Activated CD8-positive, alpha-beta memory T cell treated with anti-CD3 and anti-CD28 coated beads, Interleukin-2, amount 50 U/mL, for 48 hours (primary cell): Measurements from ENCODE around the gene MTX3.

Source experiments
- DNase-seq: peaks from one replicate; pipeline ENCODE4 v3.0.0-alpha.2; 2020

The MTX3 gene

GRCh38 chr5:79932510-79933504 lies 58.3 kb downstream of the MTX3 start:
- DNase-seq = no peak

- no peak for DNase-seq
Observed at GRCh38 chr5:79931866-79932265, 59.2 kb downstream of the MTX3 start.

GRCh38 chr5:79931409-79931808 lies 59.7 kb downstream of the MTX3 start:
- no peak for DNase-seq

- DNase-seq = no peak
Observed at GRCh38 chr5:79929095-79929494, 62.0 kb downstream of the MTX3 start.
